Endothelial cell of umbilical vein (primary cell): ENCODE results near the gene ENTPD7. TPM values are rescaled to one million over a fixed set of nuclear protein-coding genes. Genes with fewer than 3 reads are reported as not detected.
A peak's percentile ranks its signal among the peaks of the same experiment; 100 is the strongest.

ENCODE experiments used
- BruUV-seq: library from RNA; stranded (reverse); fragments of 400-500 nt; replicated peaks from 2 replicates; lab custom pipeline; 2021; lab: Mats Ljungman, UMichigan
- CTCF ChIA-PET: fragments of 300-600, 350-600 bp; sonication (Branson Sonifier 250); formaldehyde crosslinking; loops from one replicate; lab custom pipeline; 2021; ENCODE audit warnings: antibody characterized with exemption, inconsistent platforms; lab: Charles Lee
- POLR2A ChIA-PET: fragments of 300-600, 350-600 bp; sonication (Branson Sonifier 250); formaldehyde crosslinking; loops from one replicate; lab custom pipeline; 2021; ENCODE audit warnings: antibody characterized with exemption, inconsistent platforms; lab: Charles Lee
- DNase-seq: peaks from one replicate; pipeline ENCODE4 v3.0.0-alpha.2; 2011; ENCODE audit warnings: low read depth, low spot score
- FAIRE-seq: peaks from 2 replicates; lab custom pipeline; 2011; peaks lifted over from hg19 to GRCh38; lab: Jason Lieb, UNC
- H2AFZ ChIP-seq: 2 replicates; pipeline ENCODE4 v1.6.0; 2012; ENCODE audit warnings: low read depth, low read length, control low read depth, inconsistent platforms
- H3K27ac ChIP-seq: 2 replicates; pipeline ENCODE4 v1.5.1; 2011; ENCODE audit warnings: low read depth, mild to moderate bottlenecking, control low read depth, low read length, moderate library complexity; ENCODE audit not compliant: insufficient read depth
- H3K27me3 ChIP-seq, 2 experiments: 2 replicates each; pipeline versions ENCODE4 v1.6.0 to v1.6.1; 2011; ENCODE audit warnings: low read length in 2 of 2, mixed read lengths in 1 of 2; ENCODE audit not compliant: control insufficient read depth in 2 of 2, insufficient read depth in 2 of 2
- H3K36me3 ChIP-seq, 2 experiments: 2 replicates in 1 of 2; 3 replicates in 1 of 2; pipeline ENCODE4 v1.5.1; 2011; ENCODE audit warnings: low read length in 2 of 2, mild to moderate bottlenecking in 1 of 2, moderate library complexity in 1 of 2; ENCODE audit not compliant: control insufficient read depth in 2 of 2, insufficient read depth in 2 of 2; ENCODE audit errors: extremely low read depth in 1 of 2
- H3K4me1 ChIP-seq: 3 replicates; pipeline ENCODE4 v1.5.1; 2011; ENCODE audit warnings: mild to moderate bottlenecking, low read length; ENCODE audit not compliant: control insufficient read depth, insufficient read depth; ENCODE audit errors: extremely low read depth
- H3K4me2 ChIP-seq: 2 replicates; pipeline ENCODE4 v1.6.1; 2011; ENCODE audit warnings: low read length, control low read depth, mixed read lengths; ENCODE audit not compliant: insufficient read depth
- H3K4me3 ChIP-seq, 3 experiments: fragments of 200-600 bp in 1 of 3; sonication (generic), shearing (Covaris generic) in 1 of 3; replicated peaks in 1 of 3; 2 replicates each; pipeline ENCODE4 v1.5.1; 2011 to 2016; ENCODE audit warnings: control low read depth in 3 of 3, low read length in 3 of 3, mild to moderate bottlenecking in 2 of 3, inconsistent platforms in 1 of 3, low read depth in 1 of 3, moderate library complexity in 1 of 3; ENCODE audit not compliant: insufficient read depth in 1 of 3
- H3K79me2 ChIP-seq: 2 replicates; pipeline ENCODE4 v1.6.0; 2012; ENCODE audit warnings: low read length, inconsistent platforms; ENCODE audit not compliant: control insufficient read depth, insufficient read depth
- H3K9ac ChIP-seq: replicated peaks from 2 replicates; pipeline ENCODE3; 2011; ENCODE audit warnings: low read length, control low read depth; ENCODE audit not compliant: insufficient read depth; ENCODE audit errors: extremely low read depth
- H3K9me1 ChIP-seq: replicated peaks from 3 replicates; pipeline ENCODE4 v1.6.0; 2011; ENCODE audit warnings: mild to moderate bottlenecking, low read length; ENCODE audit not compliant: control insufficient read depth, insufficient read depth; ENCODE audit errors: extremely low read depth
- H3K9me3 ChIP-seq: replicated peaks from 2 replicates; pipeline ENCODE4 v1.5.1; 2012; ENCODE audit warnings: low read length, inconsistent platforms; ENCODE audit not compliant: control insufficient read depth, insufficient read depth
- H4K20me1 ChIP-seq: replicated peaks from 2 replicates; pipeline ENCODE3; 2011; ENCODE audit warnings: mild to moderate bottlenecking, low read length; ENCODE audit not compliant: control insufficient read depth, insufficient read depth; ENCODE audit errors: extremely low read depth
- EZH2 ChIP-seq: IDR thresholded peaks from 2 replicates; pipeline ENCODE4 v1.6.1; 2012; ENCODE audit warnings: borderline replicate concordance, low read depth, mild to moderate bottlenecking, moderate library complexity, low read length, inconsistent platforms; ENCODE audit not compliant: severe bottlenecking
- FOS ChIP-seq: IDR thresholded peaks from 2 replicates; pipeline ENCODE4 v1.6.1; 2011; ENCODE audit warnings: mild to moderate bottlenecking, low read length, moderate library complexity, borderline replicate concordance; ENCODE audit not compliant: insufficient read depth
- MYC ChIP-seq: IDR thresholded peaks from one replicate; pipeline ENCODE4 v1.6.1; 2011; ENCODE audit warnings: mild to moderate bottlenecking, low read depth, low read length
- dilution Hi-C: fragments of 300-500 bp; cut with MboI; formaldehyde crosslinking; loops from one replicate; pipeline ENCODE4 v1.15.0; 2019; ENCODE audit warnings: low sequenced_read_pairs; ENCODE audit not compliant: extremely low pct_ligation_motif_present
- intact Hi-C: fragments of 100-400 bp; cut with micrococcal nuclease; formaldehyde crosslinking; loops from one replicate; pipeline ENCODE4 v1.10.0; 2022
- polyA plus RNA-seq, 4 experiments: library from polyadenylated mRNA; depleted of rRNA in 3 of 4; stranded (reverse) in 3 of 4; unstranded in 1 of 4; fragments of >200 nt; gene quantifications; 2 replicates each; pipeline versions ENCODE4 v1.2.1 to v1.2.3, GENCODE V29; 2011 to 2012; ENCODE audit warnings: missing spikeins in 1 of 4
- total RNA-seq: library from RNA; stranded (reverse); gene quantifications from 2 replicates; pipeline ENCODE4 v1.2.3, GENCODE V29; 2021

The ENTPD7 gene
- total and polyA plus RNA-seq, 2 donors (not counting 3 experiments of a cell fraction or from before 2014, with no cell fraction given), result 10.1 to 20.6 TPM

DNA sequence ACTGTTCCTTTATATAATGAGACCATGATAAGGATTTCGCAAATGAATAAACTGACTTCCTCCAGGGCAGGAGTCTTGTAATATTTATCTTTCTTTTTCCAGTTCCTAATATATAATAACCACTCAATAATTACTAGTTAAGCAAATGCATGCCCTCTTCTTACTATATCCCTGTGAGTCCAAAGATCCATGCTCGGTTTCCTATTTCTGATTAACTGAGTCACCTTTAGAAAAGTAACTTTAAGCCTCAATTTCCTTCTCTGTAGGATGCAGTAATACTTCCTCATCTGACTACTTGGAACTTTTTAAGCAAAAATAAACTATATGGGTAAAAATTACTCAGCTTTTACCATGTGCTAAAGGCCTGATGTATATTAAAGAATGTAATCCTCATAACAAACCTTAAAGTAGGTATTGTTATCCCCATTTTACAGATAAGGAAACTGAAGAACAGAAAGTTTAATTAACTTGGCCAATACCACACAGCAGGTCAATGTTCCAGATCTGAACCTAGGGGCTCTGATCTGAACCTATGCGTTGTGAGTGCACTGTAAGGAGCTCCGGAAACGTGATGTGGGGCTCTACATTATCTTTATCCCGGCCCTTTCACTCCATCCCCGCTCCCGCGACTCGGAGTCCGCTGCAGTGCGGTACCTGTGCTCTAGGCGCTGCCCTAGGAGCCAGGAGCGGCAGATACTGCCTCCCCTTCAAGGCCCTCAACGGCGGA lies 72.2 kb downstream of the ENTPD7 start:
- BruUV-seq, result TSS peak; percentile 90
- peak overlapping the region; percentile 77 for H3K9ac ChIP-seq
- peaks cover 0 to 6% of the 10 kb centered on the region in 2 experiments for H3K36me3 ChIP-seq
- TF ChIP-seq MYC (no peak), EZH2 (no peak), FOS (no peak)
- H2AFZ ChIP-seq, result peak overlapping the region; percentile 87
- peak overlapping the region; percentile 77 for H3K4me2 ChIP-seq
- no peak for DNase-seq
- peak overlapping the region; percentile 48 to 90 (median 65) for H3K4me3 ChIP-seq
- H3K4me1 ChIP-seq, result peaks cover 15% of the 10 kb centered on the region
- POLR2A ChIA-PET, result interaction anchor here (0.6 to 1.0 kb wide), 2 partner anchors 18 to 51 kb away, joined by 3 read pairs; partner anchors contain the start of gene ABCC2
- no peak for FAIRE-seq
- H4K20me1 ChIP-seq, result no peaks in the 10 kb centered on the region
- dilution Hi-C loops, result no loop called here
- peaks cover 16% of the 10 kb centered on the region for H3K79me2 ChIP-seq
- CTCF ChIA-PET, result interaction anchor here (0.9 to 4.6 kb wide), 15 partner anchors 12 to 314 kb away, joined by 3 to 49 read pairs (median 5); partner anchors contain the start of genes DNMBP and ENTPD7
- no peaks in the 10 kb centered on the region for H3K9me1 ChIP-seq
- H3K27ac ChIP-seq, result peak overlapping the region; percentile 53
- no peaks in the 10 kb centered on the region for H3K9me3 ChIP-seq
- intact Hi-C loops, result loop anchor here (1.0 to 5.0 kb wide), 7 partner anchors 48 to 496 kb away; partner anchors contain the start of genes CHUK and ERLIN1
- no peaks in the 10 kb centered on the region for H3K27me3 ChIP-seq
